Fibroblast of pulmonary artery (primary cell): Measurements from ENCODE around the gene NLGN3.

Experiments used
- DNase-seq: peaks from one replicate; pipeline ENCODE4 v3.0.0-alpha.2; 2010; ENCODE audit warnings: low read depth
- H3K4me3 ChIP-seq: replicated peaks from 2 replicates; pipeline ENCODE4 v1.5.1; 2011; ENCODE audit warnings: low read depth, mild to moderate bottlenecking, control low read depth, low read length, moderate library complexity
- TF ChIP-seq, protein P1 (sequence below): IDR thresholded peaks from 2 replicates; pipeline ENCODE4 v1.5.1; 2011; ENCODE audit warnings: mild to moderate bottlenecking, control low read depth, low read length, inconsistent platforms; ENCODE audit errors: missing control alignments

NLGN3 gene

GRCh38 chrX:71118032-71118984 is 26.3 kb upstream of the NLGN3 start, which contains the start of gene MED12:
MED12 (plus strand) TSS chrX:71118596; CDS start chrX:71118755, 159 bp downstream.
- peak; percentile 81 for DNase-seq
- TF ChIP-seq, protein P1, sequence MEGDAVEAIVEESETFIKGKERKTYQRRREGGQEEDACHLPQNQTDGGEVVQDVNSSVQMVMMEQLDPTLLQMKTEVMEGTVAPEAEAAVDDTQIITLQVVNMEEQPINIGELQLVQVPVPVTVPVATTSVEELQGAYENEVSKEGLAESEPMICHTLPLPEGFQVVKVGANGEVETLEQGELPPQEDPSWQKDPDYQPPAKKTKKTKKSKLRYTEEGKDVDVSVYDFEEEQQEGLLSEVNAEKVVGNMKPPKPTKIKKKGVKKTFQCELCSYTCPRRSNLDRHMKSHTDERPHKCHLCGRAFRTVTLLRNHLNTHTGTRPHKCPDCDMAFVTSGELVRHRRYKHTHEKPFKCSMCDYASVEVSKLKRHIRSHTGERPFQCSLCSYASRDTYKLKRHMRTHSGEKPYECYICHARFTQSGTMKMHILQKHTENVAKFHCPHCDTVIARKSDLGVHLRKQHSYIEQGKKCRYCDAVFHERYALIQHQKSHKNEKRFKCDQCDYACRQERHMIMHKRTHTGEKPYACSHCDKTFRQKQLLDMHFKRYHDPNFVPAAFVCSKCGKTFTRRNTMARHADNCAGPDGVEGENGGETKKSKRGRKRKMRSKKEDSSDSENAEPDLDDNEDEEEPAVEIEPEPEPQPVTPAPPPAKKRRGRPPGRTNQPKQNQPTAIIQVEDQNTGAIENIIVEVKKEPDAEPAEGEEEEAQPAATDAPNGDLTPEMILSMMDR, result no peak

DNA sequence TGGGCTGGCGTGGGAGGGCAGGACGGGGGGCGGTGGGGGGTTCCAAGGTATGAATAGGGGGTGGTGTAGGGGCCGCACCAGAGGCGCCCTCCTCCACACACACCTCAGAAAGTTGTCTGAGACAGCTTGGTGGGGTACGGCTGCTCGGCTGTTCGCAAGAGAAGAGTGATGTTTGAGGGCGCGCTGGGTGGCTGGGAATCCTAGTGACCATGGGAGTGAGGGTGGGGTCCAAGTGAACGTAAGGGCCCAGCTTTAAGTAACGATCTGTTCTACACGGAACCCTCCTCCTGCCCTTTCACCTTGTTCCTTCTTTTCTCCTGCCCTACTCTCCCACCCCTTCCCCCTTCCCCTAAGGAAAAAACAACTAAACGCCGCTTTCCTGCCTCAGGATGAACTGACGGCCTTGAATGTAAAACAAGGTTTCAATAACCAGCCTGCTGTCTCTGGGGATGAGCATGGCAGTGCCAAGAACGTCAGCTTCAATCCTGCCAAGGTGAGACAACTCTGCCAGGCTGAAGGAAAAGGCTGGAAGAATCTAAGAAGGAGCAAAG is 25.6 kb upstream of the NLGN3 start:
- peak overlapping the region; percentile 69 for H3K4me3 ChIP-seq
- TF ChIP-seq, protein P1, result no peak
- DNase-seq, result no peak

More at GRCh38 chrX:71118032-71118984, 26.3 kb upstream of the NLGN3 start, which contains the start of gene MED12:
- peak within 1 kb of the TSS; percentile 69 for H3K4me3 ChIP-seq

- TF ChIP-seq, protein P1, result no peak
- no peak overlapping the region for H3K4me3 ChIP-seq
- DNase-seq, result peak; percentile 16
These were observed 16.3 kb upstream of the NLGN3 start for GRCh38 chrX:71128166-71128833.

- TF ChIP-seq, protein P1, result peak; percentile 78
- DNase-seq, result peak; percentile 69
- H3K4me3 ChIP-seq, result no peak overlapping the region
These were observed 15.5 kb upstream of the NLGN3 start for GRCh38 chrX:71128915-71129765.

- TF ChIP-seq, protein P1, result no peak
- H3K4me3 ChIP-seq, result no peak overlapping the region
- DNase-seq, result no peak
These were observed 13.1 kb upstream of the NLGN3 start for GRCh38 chrX:71131510-71131909.

GRCh38 chrX:71140440-71140839 is 4.2 kb upstream of the NLGN3 start:
- TF ChIP-seq, protein P1, result no peak
- no peak for DNase-seq
- H3K4me3 ChIP-seq, result no peak overlapping the region
